Non-pigmented ciliary epithelial cell (primary cell): Measurements from ENCODE around the gene VSTM4.

Experiments
- DNase-seq: peaks from one replicate; pipeline ENCODE4 v3.0.0-alpha.2; 2010; ENCODE audit warnings: low read depth

VSTM4 gene

GRCh38 chr10:49070701-49071100 lies 44.6 kb downstream of the VSTM4 start:
- DNase-seq: no peak

GRCh38 chr10:49068672-49069217 lies 46.6 kb downstream of the VSTM4 start:
- no peak for DNase-seq

DNA sequence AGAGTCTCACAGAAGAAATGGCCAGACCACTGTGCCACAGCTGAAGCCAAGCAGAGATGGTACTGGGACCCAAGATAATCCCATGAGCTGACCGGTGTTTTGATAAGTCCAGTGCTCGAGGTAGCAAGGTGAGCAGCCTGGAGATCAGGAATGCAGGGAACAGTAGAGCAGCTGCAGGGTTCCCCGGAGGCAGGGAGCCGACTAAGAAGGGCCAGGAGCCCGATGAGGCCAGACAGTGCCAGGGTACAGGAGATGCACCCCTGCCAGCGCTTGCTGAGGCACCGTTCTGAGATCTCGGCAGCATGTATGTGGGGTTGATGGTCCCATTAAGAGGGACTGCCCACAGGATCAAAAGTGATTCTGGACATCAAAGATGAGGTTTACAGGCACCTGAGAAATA lies 47.1 kb downstream of the VSTM4 start:
- DNase-seq: no peak

DNA sequence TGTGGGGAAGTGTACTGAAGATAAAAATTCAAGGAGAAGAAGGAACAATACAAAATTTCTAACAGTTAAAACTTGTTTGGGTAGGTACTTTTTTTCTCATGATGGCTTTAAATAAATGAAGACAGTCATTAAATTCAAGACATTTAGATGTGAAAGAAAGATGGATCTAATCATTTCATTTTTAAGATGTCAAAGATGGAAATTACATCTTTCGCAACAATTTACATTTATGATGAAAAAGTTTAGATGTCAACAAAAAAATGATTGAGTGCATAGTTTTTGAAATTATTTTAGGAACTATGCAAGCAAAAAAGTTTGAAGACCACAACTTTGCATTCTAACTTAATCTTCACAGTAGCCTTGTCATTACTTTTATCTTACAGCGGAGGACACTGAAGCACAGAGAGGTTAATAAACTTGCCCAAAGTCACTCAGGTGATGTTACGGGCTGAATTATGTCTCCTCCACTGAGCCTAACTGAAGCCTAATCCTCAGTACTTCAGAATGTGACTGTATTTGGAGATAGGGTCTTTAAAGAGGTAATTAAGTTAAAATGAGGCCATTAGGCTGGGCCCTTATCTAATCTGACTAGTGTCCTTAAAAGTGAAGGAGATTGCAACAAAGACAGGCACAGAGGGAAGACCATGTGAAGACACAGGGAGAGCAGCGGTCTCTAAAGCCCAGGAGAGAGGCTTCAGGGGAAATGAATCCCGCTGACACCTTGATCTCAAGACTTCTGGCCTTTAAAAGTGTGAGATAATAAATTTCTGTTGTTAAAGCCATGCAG lies 48.2 kb downstream of the VSTM4 start:
- DNase-seq: no peak

GRCh38 chr10:49062229-49062628 lies 53.1 kb downstream of the VSTM4 start:
- no peak for DNase-seq

DNA sequence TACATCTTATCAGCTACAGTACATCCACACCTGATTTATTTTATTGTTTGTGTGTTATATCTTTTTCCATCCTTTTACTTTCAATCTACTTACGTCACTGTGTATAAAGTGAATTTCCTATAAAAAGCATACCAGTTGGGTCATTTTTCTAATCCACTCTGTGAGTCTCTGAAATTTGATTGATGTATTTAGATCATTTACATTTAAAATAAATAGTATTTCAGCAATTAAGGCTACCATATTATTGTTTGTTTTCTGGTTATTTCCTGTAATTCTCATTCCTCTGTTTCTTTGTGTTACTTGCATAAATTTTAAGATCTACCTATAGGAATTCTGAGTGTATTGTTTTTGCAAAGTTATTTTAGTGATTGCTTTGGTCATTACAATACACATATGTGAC lies 53.7 kb downstream of the VSTM4 start:
- no peak for DNase-seq

GRCh38 chr10:49058463-49059255 lies 56.7 kb downstream of the VSTM4 start:
- no peak for DNase-seq

DNA sequence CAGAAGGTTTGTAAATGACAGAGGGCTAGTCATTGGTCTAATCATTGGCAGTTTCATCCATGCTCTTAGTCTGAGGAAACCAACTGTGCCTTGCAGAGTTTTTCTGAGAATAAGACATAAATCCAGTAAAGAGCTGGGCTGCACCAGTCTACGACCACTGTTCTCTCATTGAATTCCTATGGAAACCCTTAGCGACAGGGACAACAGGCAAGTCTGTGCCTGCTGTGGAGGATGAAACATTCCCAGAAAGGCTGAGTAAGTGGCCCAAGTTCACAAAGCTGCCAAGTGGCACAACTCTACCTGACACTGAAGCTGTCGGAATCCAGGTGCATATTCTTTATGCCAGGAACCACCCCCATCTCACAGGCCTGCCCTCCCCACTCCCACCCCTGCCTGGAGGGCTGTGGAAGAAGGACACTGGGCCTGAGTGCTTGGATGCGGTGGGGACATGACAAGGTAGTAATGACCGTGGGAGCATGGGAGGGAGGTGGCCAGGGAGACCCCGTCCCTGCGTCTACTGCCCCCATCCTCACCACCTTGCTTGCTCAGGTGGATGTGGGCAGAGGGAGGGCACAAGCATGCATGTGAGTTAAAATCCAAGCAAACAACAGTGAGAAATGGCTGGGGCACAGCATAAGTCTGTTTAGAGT lies 58.0 kb downstream of the VSTM4 start:
- no peak for DNase-seq

GRCh38 chr10:49056356-49056755 lies 59.0 kb downstream of the VSTM4 start:
- no peak for DNase-seq

GRCh38 chr10:49055221-49055849 lies 60.0 kb downstream of the VSTM4 start:
- no peak for DNase-seq

GRCh38 chr10:49054753-49055152 lies 60.6 kb downstream of the VSTM4 start:
- DNase-seq: no peak

GRCh38 chr10:49053998-49054692 lies 61.2 kb downstream of the VSTM4 start:
- DNase-seq: no peak

DNA sequence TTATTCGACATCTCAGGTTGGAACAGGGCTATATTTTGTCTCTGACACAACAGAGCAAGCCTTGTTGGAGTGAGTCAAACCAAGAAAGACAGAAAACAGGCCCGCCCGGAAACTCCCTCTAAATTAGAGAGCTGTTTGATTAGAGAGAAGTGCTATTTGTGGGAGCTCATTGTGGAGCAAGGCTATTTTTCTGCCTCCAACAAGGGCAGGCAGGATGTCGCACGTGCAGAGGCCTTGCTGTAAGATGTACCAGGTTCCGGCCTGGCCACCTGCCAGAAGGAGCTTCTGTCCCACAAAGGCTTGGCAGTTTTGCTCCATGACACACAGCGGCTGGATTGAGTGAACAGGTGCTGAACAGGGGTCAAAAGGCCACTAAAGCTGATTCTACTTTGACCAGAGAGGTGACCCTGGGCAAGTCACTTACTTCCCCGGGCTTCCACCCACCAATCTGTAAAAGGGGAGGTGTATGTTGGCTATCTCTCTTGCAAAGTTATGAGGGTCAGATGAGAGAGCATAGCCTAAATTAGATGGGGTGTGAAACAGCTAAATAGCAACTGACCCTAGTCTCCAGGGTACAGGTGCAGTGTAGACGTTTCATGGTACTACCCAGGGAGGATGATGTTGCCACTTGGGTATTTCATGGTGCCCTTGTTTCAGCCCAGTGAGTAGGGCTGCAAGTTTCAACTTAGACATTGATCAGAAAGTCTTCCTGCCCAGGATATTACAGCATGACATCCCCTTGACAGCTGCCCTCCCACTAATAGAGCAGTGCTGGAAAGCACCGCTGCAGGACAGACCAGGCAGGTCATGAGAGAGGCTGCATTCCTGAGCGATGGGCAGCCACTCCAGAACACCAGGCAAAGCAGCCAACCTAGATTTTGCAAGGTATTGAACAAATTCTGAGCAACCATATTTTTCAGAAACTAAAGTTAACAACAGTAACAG lies 62.0 kb downstream of the VSTM4 start:
- no peak for DNase-seq

DNA sequence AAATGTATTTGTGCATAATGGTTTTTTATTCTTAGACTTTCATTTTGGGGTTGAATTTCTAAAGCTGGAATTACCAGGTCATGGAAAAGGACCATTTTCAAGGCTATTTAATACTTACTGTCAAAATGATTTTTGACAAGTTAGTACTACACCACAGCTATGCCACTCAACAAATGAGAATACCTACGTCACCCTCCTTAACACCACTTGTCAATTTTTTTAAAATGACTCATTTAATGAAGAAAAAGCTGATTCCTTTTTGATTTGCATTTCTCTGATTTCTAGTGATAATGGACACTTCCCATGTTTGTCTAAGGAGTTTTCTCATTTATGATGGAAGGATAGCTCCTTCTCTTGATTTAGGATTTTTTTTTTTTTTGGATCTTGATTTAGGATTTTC lies 63.3 kb downstream of the VSTM4 start:
- DNase-seq: no peak

GRCh38 chr10:49050906-49051305 lies 64.4 kb downstream of the VSTM4 start:
- no peak for DNase-seq

DNA sequence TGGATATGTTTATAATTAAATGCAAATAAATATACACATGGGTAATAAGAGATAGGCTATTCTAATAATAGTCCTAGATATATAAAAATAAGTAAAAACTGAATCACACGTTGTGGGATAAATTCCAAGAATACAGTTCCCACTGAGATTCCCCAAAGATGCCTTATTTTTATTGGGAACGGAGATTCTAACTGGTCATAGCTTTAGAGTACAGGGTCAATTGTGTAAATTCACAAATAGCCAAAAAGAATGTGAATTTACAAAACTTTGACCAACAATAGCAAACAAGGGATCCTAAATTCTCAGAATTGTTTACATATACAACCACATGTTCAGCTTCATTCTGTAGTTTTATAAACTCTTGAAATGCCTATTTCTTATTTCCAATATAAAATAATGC lies 65.0 kb downstream of the VSTM4 start:
- no peak for DNase-seq

- no peak for DNase-seq
Measured at GRCh38 chr10:49049660-49050059, 65.7 kb downstream of the VSTM4 start.

DNA sequence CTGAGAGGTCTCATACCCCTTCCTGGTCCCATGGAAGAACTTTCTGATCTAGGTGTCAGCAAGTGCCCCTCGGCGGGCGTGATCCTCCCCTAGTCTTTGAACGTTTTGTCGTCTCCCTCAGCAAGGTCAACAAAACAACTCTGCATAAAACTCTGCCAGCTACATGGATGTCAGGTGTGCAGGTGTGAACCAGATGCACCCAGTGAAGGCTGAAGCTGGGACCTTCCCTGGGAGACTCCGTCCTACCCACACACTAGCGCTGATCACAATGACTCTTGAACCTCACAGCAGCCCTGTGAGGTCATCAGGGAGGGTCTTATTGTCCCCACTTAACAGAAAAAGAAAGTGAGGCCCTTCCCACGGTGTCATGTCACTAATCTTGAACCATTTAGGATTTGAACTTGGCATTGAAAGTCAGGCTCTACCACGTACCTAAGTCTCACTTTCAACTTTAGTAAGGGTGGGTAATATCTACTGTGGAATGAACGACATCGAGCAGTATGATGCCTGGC lies 68.1 kb downstream of the VSTM4 start:
- DNase-seq: no peak

- DNase-seq: no peak
Measured at GRCh38 chr10:49044293-49045193, 70.8 kb downstream of the VSTM4 start.
